Measurements from ENCODE around the gene TP53TG3E.
"Not testable (repeated sequence)": the region's sequence is repeated elsewhere in the genome, so short reads cannot be mapped to it uniquely, and the experiment has no call there.

Gene TP53TG3E

GRCh38 chr16:33304006-33304405 is at the start of gene TP53TG3E:
Gene TP53TG3E, plus strand, starts transcription at chr16:33304306. Its CDS starts 68 bp downstream, at chr16:33304374.
- DNase-seq (ENCODE audit: low read depth) = not testable (repeated sequence)

GRCh38 chr16:33336226-33337012 is 32.3 kb downstream of the TP53TG3E start:
- DNase-seq (ENCODE audit: low read depth) = not testable (repeated sequence)

GRCh38 chr16:33337627-33338542 is 33.8 kb downstream of the TP53TG3E start:
- DNase-seq (ENCODE audit: low read depth) = not testable (repeated sequence)

- not testable (repeated sequence) for DNase-seq (ENCODE audit: low read depth)
These were observed 34.4 kb downstream of the TP53TG3E start for GRCh38 chr16:33338543-33338951.

GRCh38 chr16:33339093-33340061 is 35.3 kb downstream of the TP53TG3E start:
- not testable (repeated sequence) for DNase-seq (ENCODE audit: low read depth)

Data from GM04503 (cell line).